H9 (cell line): ENCODE data around the gene PROK1. TPM values are rescaled to one million over a fixed set of nuclear protein-coding genes. Genes with fewer than 3 reads are reported as not detected.

Source experiments
- DNase-seq: peaks from one replicate; pipeline ENCODE4 v3.0.0-alpha.2; 2017
- H2AFZ ChIP-seq: one replicate; pipeline ENCODE4 v1.6.1; 2013; ENCODE audit warnings: mild to moderate bottlenecking, low read length, control low read depth, moderate library complexity
- H2AK5ac ChIP-seq: 2 replicates; pipeline ENCODE4 v1.6.1; 2013; ENCODE audit warnings: low read length, control low read depth, mixed read lengths; ENCODE audit not compliant: insufficient read length
- H2BK120ac ChIP-seq: one replicate; pipeline ENCODE4 v1.6.1; 2013; ENCODE audit warnings: low read depth, mild to moderate bottlenecking, low read length, control low read depth, inconsistent platforms; ENCODE audit not compliant: poor library complexity, severe bottlenecking
- H2BK12ac ChIP-seq: 2 replicates; pipeline ENCODE4 v1.6.1; 2013; ENCODE audit warnings: low read length, control low read depth, mixed read lengths, low read depth; ENCODE audit not compliant: insufficient read length
- H2BK15ac ChIP-seq: 2 replicates; pipeline ENCODE4 v1.6.1; 2013; ENCODE audit warnings: low read depth, low read length, control low read depth
- H2BK20ac ChIP-seq: one replicate; pipeline ENCODE4 v1.6.1; 2013; ENCODE audit warnings: low read depth, mild to moderate bottlenecking, low read length, control low read depth, inconsistent platforms; ENCODE audit not compliant: poor library complexity, severe bottlenecking
- H2BK5ac ChIP-seq: 2 replicates; pipeline ENCODE4 v1.6.1; 2013; ENCODE audit warnings: low read length, control low read depth, mixed read lengths; ENCODE audit not compliant: insufficient read length
- H3K14ac ChIP-seq: 2 replicates; pipeline ENCODE4 v1.6.1; 2013; ENCODE audit warnings: low read length, control low read depth; ENCODE audit not compliant: insufficient read depth
- H3K18ac ChIP-seq: 2 replicates; pipeline ENCODE4 v1.6.1; 2013; ENCODE audit warnings: low read depth, mild to moderate bottlenecking, mixed read lengths, low read length, control low read depth; ENCODE audit not compliant: insufficient read length
- H3K23ac ChIP-seq: 2 replicates; pipeline ENCODE4 v1.6.1; 2013; ENCODE audit warnings: low read length, control low read depth, mixed read lengths, low read depth; ENCODE audit not compliant: insufficient read length
- H3K23me2 ChIP-seq: 2 replicates; pipeline ENCODE4 v1.6.1; 2013; ENCODE audit warnings: low read depth, mild to moderate bottlenecking, mixed read lengths, low read length, control low read depth; ENCODE audit not compliant: insufficient read length, poor library complexity, severe bottlenecking
- H3K27ac ChIP-seq: 2 replicates; pipeline ENCODE4 v1.5.1; 2013; ENCODE audit warnings: low read length, control low read depth, mixed read lengths, low read depth; ENCODE audit not compliant: insufficient read length
- H3K27me3 ChIP-seq: 2 replicates; pipeline ENCODE4 v1.6.1; 2013; ENCODE audit warnings: low read length, control low read depth, inconsistent platforms; ENCODE audit not compliant: insufficient read depth
- H3K4ac ChIP-seq: 2 replicates; pipeline ENCODE4 v1.6.1; 2013; ENCODE audit warnings: low read depth, mild to moderate bottlenecking, control low read depth, inconsistent platforms, low read length, moderate library complexity
- H3K4me1 ChIP-seq: 2 replicates; pipeline ENCODE4 v1.6.1; 2013; ENCODE audit warnings: low read length, control low read depth, inconsistent platforms; ENCODE audit not compliant: insufficient read depth
- H3K4me2 ChIP-seq: 2 replicates; pipeline ENCODE4 v1.6.1; 2013; ENCODE audit warnings: low read length, control low read depth, mixed read lengths; ENCODE audit not compliant: insufficient read length, insufficient read depth
- H3K56ac ChIP-seq: 2 replicates; pipeline ENCODE4 v1.6.1; 2013; ENCODE audit warnings: low read depth, mild to moderate bottlenecking, mixed read lengths, low read length, control low read depth; ENCODE audit not compliant: insufficient read length
- H3K79me1 ChIP-seq: 2 replicates; pipeline ENCODE4 v1.6.1; 2013; ENCODE audit warnings: low read depth, mild to moderate bottlenecking, moderate library complexity, low read length, control low read depth, inconsistent platforms; ENCODE audit not compliant: insufficient read depth, poor library complexity, severe bottlenecking
- H3K79me2 ChIP-seq: 2 replicates; pipeline ENCODE4 v1.6.1; 2013; ENCODE audit warnings: low read length, control low read depth, inconsistent platforms; ENCODE audit not compliant: insufficient read depth
- H3K9ac ChIP-seq: 2 replicates; pipeline ENCODE4 v1.6.1; 2013; ENCODE audit warnings: low read length, control low read depth, mixed read lengths; ENCODE audit not compliant: insufficient read length; ENCODE audit errors: extremely low read depth
- H3K9me3 ChIP-seq: one replicate; pipeline ENCODE4 v1.6.1; 2013; ENCODE audit warnings: low read depth, low read length, inconsistent platforms; ENCODE audit not compliant: control insufficient read depth
- H3T11ph ChIP-seq: one replicate; pipeline ENCODE4 v1.6.1; 2013; ENCODE audit warnings: mild to moderate bottlenecking, low read length, control low read depth, inconsistent platforms
- H4K20me1 ChIP-seq: one replicate; pipeline ENCODE4 v1.6.1; 2013; ENCODE audit not compliant: control insufficient read depth, insufficient read length, insufficient read depth
- H4K5ac ChIP-seq: 2 replicates; pipeline ENCODE4 v1.6.1; 2013; ENCODE audit warnings: low read depth, mild to moderate bottlenecking, mixed read lengths, low read length, control low read depth; ENCODE audit not compliant: insufficient read length
- H4K8ac ChIP-seq: replicated peaks from 2 replicates; pipeline ENCODE4 v1.6.1; 2013; ENCODE audit warnings: low read length, control low read depth, mixed read lengths, low read depth; ENCODE audit not compliant: insufficient read length
- H4K91ac ChIP-seq: 2 replicates; pipeline ENCODE4 v1.6.1; 2013; ENCODE audit warnings: low read depth, mild to moderate bottlenecking, moderate library complexity, mixed read lengths, low read length, control low read depth; ENCODE audit not compliant: insufficient read length
- H3K27ac Mint-ChIP-seq, 3 experiments: 2 replicates in 2 of 3; 3 replicates in 1 of 3; pipeline ENCODE4 v1.8.0; 2020 to 2021; ENCODE audit warnings: mixed read lengths in 3 of 3, mild to moderate bottlenecking in 1 of 3, moderate library complexity in 1 of 3
- H3K27me3 Mint-ChIP-seq: 2 replicates; pipeline ENCODE4 v1.8.0; 2021; ENCODE audit warnings: low read depth, mild to moderate bottlenecking, moderate library complexity, mixed read lengths
- H3K36me3 Mint-ChIP-seq, 3 experiments: 2 replicates in 2 of 3; 3 replicates in 1 of 3; pipeline ENCODE4 v1.8.0; 2020 to 2021; ENCODE audit warnings: low read depth in 3 of 3, mixed read lengths in 3 of 3; ENCODE audit not compliant: insufficient read depth in 1 of 3
- H3K4me1 Mint-ChIP-seq, 2 experiments: 2 replicates each; pipeline ENCODE4 v1.8.0; 2020; ENCODE audit warnings: mixed read lengths in 2 of 2
- H3K4me3 Mint-ChIP-seq, 2 experiments: 2 replicates in 1 of 2; 3 replicates in 1 of 2; pipeline ENCODE4 v1.8.0; 2020 to 2021; ENCODE audit warnings: mild to moderate bottlenecking in 2 of 2, mixed read lengths in 2 of 2, moderate library complexity in 1 of 2
- H3K9me3 Mint-ChIP-seq, 2 experiments: 2 replicates in 1 of 2; 3 replicates in 1 of 2; pipeline ENCODE4 v1.8.0; 2020; ENCODE audit warnings: mild to moderate bottlenecking in 2 of 2, mixed read lengths in 2 of 2, moderate library complexity in 1 of 2
- CTCF ChIP-seq: fragments of 200-600 bp; sonication (generic); conservative IDR thresholded peaks from 3 replicates; pipeline ENCODE4 v1.8.0; 2021; ENCODE audit warnings: antibody characterized with exemption, mild to moderate bottlenecking
- WGBS: extraction: QIAGEN DNeasy Blood & Tissue Kit; methylation state at CpG from one replicate; pipeline ENCODE4 v1.1.7; 2013; ENCODE audit warnings: missing lambda C conversion rate, low lambda C conversion rate, mixed read lengths; ENCODE audit not compliant: insufficient read length; ENCODE audit errors: extremely low coverage; 5-methylcytosine and 5-hydroxymethylcytosine counted together
- total RNA-seq: library from RNA; stranded (reverse); gene quantifications from 2 replicates; pipeline ENCODE4 v1.2.1, GENCODE V29; 2021

Gene PROK1
- total RNA-seq, 1 experiment from 2014 or later = not detected

GRCh38 chr1:110453829-110454228 is 2.9 kb downstream of the PROK1 start:
- Histone ChIP-seq H3K79me1 (no peaks in the 10 kb centered on the region), H3K9ac (no peak overlapping the region), H2AFZ (no peak overlapping the region), H3K4me2 (no peak overlapping the region), H4K5ac (no peak overlapping the region), H2BK5ac (no peak overlapping the region), H3K9me3 (no peaks in the 10 kb centered on the region), H3K4ac (no peak overlapping the region), H4K8ac (no peak overlapping the region), H2BK12ac (no peak overlapping the region), H3K79me2 (no peaks in the 10 kb centered on the region), H2AK5ac (no peak overlapping the region), H2BK120ac (no peak overlapping the region), H3K27ac (no peak overlapping the region), H4K20me1 (no peaks in the 10 kb centered on the region), H2BK20ac (no peak overlapping the region), H2BK15ac (no peak overlapping the region), H3K56ac (no peak overlapping the region), H3T11ph (no peak overlapping the region), H3K4me1 (peaks cover 2% of the 10 kb centered on the region; the same call in 1 of the 2 replicates), H3K27me3 (no peaks in the 10 kb centered on the region), H3K23ac (no peak overlapping the region), H4K91ac (no peak overlapping the region), H3K23me2 (no peaks in the 10 kb centered on the region), H3K18ac (no peak overlapping the region), H3K14ac (no peak overlapping the region)
- H3K27me3 Mint-ChIP-seq = peaks cover 12% of the 10 kb centered on the region
- no peaks in the 10 kb centered on the region for H3K9me3 Mint-ChIP-seq
- no peak for TF ChIP-seq CTCF
- H3K27ac Mint-ChIP-seq = no peak overlapping the region
- DNase-seq = no peak
- peaks cover 20 to 23% of the 10 kb centered on the region in 2 experiments for H3K4me1 Mint-ChIP-seq
- no CpG with 5 or more reads among the region's 9 CpGs for WGBS
- H3K36me3 Mint-ChIP-seq = no peaks in the 10 kb centered on the region
- H3K4me3 Mint-ChIP-seq = no peak overlapping the region
